Measurements from ENCODE around the gene SMIM35. TPM values are rescaled to one million over a fixed set of nuclear protein-coding genes. Genes with fewer than 3 reads are reported as not detected.

The SMIM35 gene
- total RNA-seq, 1 experiment from 2014 or later, result not detected

DNA sequence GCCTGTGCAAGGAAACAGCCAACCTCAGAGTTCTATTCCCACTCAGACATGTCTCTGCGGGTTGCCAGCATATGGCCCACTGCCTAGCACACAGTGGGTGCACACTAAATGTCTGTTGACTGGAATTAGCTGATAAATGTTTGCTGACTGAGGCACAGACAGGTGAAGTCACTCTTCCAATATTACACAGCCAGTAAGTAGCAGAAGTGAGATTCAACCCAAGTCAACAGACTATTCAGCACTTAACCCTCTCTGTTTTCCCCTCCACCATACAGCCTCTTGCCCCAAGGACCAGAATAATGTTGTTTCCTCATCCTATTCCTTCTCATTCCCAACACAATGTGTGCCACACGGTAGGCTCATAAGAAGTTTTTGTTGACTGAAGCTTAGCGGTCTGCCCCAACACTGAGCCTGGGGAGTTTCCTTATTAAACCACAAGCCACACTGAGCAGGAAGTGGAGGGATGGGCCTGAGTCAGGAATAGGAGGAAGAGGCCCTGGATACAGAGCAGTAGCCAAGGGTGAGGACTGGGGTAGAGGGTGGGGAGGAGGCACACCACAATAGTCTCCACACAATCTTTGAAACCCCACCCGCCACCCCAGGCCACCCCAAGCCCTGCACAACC lies 116.3 kb downstream of the SMIM35 start:
- Histone ChIP-seq H3K56ac (ENCODE audit: insufficient read length, low read depth, low read length) (no peak overlapping the region), H2AFZ (ENCODE audit: low read length) (no peak overlapping the region), H3K27me3 (ENCODE audit: insufficient read depth, low read length) (no peaks in the 10 kb centered on the region; the same call in 1 of the 2 replicates), H2AK5ac (ENCODE audit: insufficient read length, low read length) (no peak overlapping the region), H3K23ac (ENCODE audit: insufficient read length, low read depth, low read length) (no peak overlapping the region), H2BK5ac (ENCODE audit: insufficient read length, low read length) (no peak overlapping the region), H3K9ac (ENCODE audit: extremely low read depth, insufficient read length, low read length) (no peak overlapping the region), H3K14ac (ENCODE audit: insufficient read depth, low read length) (no peak overlapping the region), H2BK20ac (ENCODE audit: low read depth, low read length, poor library complexity, severe bottlenecking) (no peak overlapping the region), H3K4me2 (ENCODE audit: insufficient read depth, insufficient read length, low read length) (no peak overlapping the region), H4K20me1 (ENCODE audit: control insufficient read depth, insufficient read depth, insufficient read length) (no peaks in the 10 kb centered on the region), H2BK120ac (ENCODE audit: low read depth, low read length, poor library complexity, severe bottlenecking) (no peak overlapping the region), H4K91ac (ENCODE audit: insufficient read length, low read depth, low read length) (no peak overlapping the region), H3K4ac (ENCODE audit: low read depth, low read length) (no peak overlapping the region), H3K9me3 (ENCODE audit: control insufficient read depth, low read depth, low read length) (no peaks in the 10 kb centered on the region), H3K4me1 (ENCODE audit: insufficient read depth, low read length) (no peaks in the 10 kb centered on the region), H4K5ac (ENCODE audit: insufficient read length, low read depth, low read length) (no peak overlapping the region), H4K8ac (replicated peaks; ENCODE audit: insufficient read length, low read depth, low read length) (no peak overlapping the region), H3T11ph (ENCODE audit: low read length) (no peak overlapping the region), H2BK12ac (ENCODE audit: insufficient read length, low read depth, low read length) (no peak overlapping the region), H3K79me2 (ENCODE audit: insufficient read depth, low read length) (no peaks in the 10 kb centered on the region), H3K23me2 (ENCODE audit: insufficient read length, low read depth, low read length, poor library complexity, severe bottlenecking) (no peaks in the 10 kb centered on the region), H3K27ac (ENCODE audit: insufficient read length, low read depth, low read length) (no peak overlapping the region), H3K79me1 (ENCODE audit: insufficient read depth, low read depth, low read length, poor library complexity, severe bottlenecking) (no peaks in the 10 kb centered on the region), H3K18ac (ENCODE audit: insufficient read length, low read depth, low read length) (no peak overlapping the region), H2BK15ac (ENCODE audit: low read depth, low read length) (no peak overlapping the region)
- DNase-seq, result no peak
- WGBS (ENCODE audit: extremely low coverage, insufficient read length, low lambda C conversion rate), result no CpG with 5 or more reads among the region's 4 CpGs
- Mint-ChIP-seq H3K27me3 (ENCODE audit: low read depth) (peaks cover 7% of the 10 kb centered on the region), H3K36me3 (ENCODE audit: insufficient read depth in 1 of 3, low read depth in 3 of 3) (no peaks in the 10 kb centered on the region), H3K4me3 (no peak overlapping the region), H3K4me1 (no peaks in the 10 kb centered on the region), H3K9me3 (no peaks in the 10 kb centered on the region), H3K27ac (peak overlapping the region in 1 of 3 experiments; percentile 40; a peak in 1 of 7 replicates)
- TF ChIP-seq, protein P1, sequence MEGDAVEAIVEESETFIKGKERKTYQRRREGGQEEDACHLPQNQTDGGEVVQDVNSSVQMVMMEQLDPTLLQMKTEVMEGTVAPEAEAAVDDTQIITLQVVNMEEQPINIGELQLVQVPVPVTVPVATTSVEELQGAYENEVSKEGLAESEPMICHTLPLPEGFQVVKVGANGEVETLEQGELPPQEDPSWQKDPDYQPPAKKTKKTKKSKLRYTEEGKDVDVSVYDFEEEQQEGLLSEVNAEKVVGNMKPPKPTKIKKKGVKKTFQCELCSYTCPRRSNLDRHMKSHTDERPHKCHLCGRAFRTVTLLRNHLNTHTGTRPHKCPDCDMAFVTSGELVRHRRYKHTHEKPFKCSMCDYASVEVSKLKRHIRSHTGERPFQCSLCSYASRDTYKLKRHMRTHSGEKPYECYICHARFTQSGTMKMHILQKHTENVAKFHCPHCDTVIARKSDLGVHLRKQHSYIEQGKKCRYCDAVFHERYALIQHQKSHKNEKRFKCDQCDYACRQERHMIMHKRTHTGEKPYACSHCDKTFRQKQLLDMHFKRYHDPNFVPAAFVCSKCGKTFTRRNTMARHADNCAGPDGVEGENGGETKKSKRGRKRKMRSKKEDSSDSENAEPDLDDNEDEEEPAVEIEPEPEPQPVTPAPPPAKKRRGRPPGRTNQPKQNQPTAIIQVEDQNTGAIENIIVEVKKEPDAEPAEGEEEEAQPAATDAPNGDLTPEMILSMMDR (conservative IDR thresholded peaks at IDR 0.05), result no peak

Measured in H9 (cell line).